Kasumi-1 (cell line): Measurements from ENCODE around the gene ECEL1.
"Not testable (repeated sequence)": the region's sequence is repeated elsewhere in the genome, so short reads cannot be mapped to it uniquely, and the experiment has no call there.

Experiments
- DNase-seq, 2 experiments: peaks; one replicate each; lab custom pipeline; 2025; lab: John Stamatoyannopoulos, UW

The ECEL1 gene

DNA sequence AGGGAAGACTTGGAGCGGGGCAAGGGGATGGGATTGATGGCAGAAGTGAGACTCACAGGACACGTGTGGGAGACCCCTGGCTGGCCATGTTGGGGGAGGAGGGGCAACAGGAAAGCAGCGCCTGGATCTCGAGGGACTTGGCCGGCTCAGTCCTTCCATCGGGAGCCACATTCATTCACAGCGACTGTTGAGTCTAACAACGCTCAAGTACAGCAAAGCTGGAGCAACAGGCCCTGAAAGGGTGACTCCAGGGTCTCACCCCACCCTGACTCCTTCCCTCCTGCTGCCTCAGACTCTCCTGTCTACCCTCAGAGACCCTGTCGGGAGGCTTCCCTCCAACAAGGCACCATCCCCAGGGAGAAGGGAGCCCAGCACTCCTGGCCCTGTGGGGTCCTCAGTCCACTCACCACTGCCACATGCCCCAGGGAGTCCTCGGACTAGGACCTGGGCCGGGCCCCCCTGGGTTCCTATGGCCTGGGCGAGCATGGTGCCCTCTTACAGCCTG, 46.4 kb downstream of the ECEL1 start:
- no peak for DNase-seq

DNA sequence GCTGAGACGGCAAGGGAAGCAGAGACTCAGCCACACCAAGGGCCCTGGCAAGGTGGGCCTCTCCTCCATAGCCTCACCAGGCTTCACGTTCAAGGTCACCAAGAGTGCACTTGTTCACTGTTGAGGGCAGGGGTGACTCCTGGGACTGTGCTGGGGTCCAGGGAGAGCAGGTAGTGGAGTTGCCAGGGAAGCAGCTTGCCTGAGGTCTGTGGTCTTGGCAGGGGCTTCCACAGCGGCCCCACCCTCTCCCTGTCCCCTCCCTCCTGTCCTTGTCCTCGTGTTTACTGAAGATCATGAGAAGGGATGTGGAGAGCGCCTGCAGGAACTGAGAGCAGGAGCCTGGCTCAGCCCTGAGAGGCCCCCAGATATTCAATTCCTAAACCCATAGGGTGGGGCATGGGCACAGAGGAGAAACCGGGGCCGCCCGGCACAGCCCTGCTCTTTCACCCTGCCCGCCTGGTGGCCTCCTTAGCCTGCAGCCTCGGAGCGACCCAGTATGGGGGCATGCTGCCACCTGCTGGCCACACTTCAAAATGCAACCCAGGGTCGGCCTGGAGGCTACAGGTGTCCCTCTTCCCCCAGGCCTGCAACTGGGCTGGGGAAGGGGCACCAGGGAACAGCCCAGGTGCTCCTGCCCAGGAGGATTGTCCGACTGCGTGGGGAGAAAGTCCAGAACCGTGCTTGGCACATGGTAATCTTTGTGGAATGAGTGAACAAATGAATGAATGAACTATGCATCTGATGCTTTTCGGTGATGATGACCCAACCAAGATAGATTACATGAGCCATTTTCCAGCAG, 47.2 kb downstream of the ECEL1 start:
- peak; percentile 30 to 44 for DNase-seq

DNA sequence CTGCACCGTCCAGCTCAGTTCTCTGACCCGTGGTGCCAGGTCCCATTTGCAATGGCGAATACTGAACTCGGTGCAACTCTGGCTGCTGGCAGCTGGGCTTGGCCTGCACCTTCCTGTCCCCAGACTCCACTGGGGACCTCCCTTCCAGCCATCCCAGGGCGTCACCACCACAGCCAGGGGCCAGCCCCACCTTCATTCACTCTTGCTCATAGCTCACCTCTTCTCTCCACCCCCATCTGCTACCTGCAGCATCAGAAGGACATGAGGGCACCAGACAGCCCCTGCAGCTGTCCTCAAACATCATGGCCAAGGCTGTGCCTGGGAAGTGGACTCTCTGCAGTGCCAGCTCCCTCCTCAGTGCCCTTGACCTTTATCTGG, 47.9 kb downstream of the ECEL1 start:
- no peak for DNase-seq

DNA sequence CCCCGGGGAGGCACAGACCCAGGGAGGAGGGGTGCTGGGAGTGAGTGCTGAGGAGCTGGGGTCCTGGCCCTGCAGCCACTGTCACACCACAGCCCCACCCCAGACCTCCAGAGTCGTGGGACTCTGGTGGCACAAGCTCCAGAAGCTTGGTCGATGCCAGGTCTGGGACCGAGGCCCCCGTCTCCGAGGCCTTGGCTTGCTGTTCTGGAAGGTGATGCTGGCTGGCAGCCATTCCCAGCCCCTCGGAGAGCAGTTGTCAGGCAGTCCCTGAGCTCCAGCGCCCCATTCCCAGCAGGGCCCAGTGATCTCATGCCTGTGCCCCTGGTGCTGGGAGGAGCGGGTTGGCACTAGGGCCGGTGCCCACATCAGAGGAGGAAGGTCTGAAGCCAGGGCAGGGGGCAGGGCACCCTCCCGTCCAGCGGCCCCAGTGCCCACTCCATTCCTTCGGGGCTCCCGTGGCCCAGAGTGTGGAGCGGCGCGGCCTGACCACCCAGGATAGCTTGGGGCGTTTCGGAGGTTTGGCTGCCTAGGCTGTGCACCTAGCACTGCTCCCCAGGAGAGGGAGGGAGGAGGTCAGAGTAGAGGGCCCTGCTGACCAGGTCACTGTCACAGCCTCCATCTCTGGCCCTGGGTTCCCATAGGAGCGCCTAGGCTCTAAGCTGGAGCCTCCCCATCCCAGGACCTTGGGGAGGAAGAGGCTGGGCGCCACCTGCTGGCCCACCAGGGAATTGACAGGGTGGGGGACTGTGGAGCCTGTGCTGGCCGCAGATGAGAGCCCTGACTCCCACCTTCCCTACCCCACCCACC, 48.5 kb downstream of the ECEL1 start:
- no peak for DNase-seq

DNA sequence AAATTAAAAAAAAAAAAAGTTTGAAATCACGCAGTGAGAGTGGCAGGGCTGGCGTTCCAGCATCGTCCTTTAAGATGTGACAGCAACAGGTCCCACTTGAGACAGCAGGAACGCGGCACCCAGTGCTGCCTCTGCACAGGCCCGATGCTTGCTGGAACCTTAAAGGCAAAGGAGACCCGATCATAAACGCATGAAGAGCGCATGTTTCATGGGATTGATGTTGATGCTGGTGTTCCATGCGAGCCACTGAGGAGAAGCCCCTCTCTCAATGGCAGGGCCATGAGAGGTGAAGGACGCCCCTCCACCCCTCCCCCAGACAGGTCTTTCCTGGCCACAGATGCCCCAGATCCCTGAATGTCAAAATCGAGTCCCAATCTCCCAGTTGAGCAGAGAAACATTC, 49.5 kb downstream of the ECEL1 start:
- DNase-seq = no peak

DNA sequence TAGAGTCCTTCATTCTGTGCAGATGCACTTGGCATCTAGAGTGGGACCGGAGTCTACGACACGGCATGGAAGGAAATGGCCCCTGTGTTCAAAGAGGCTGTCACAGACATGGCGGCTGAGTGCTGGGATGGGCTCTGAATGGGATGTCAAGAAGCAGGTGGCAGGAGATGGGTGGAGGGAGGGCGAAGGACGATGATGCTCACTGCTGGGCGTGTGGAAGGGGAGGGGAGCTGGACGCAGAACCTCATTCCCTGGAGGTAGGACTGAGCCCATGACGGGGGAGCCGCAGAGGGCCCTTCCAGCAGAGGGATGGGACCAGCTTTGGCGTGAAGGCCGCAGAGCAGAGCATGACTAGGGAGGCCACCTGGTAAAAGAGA, 50.5 kb downstream of the ECEL1 start:
- DNase-seq = no peak

DNA sequence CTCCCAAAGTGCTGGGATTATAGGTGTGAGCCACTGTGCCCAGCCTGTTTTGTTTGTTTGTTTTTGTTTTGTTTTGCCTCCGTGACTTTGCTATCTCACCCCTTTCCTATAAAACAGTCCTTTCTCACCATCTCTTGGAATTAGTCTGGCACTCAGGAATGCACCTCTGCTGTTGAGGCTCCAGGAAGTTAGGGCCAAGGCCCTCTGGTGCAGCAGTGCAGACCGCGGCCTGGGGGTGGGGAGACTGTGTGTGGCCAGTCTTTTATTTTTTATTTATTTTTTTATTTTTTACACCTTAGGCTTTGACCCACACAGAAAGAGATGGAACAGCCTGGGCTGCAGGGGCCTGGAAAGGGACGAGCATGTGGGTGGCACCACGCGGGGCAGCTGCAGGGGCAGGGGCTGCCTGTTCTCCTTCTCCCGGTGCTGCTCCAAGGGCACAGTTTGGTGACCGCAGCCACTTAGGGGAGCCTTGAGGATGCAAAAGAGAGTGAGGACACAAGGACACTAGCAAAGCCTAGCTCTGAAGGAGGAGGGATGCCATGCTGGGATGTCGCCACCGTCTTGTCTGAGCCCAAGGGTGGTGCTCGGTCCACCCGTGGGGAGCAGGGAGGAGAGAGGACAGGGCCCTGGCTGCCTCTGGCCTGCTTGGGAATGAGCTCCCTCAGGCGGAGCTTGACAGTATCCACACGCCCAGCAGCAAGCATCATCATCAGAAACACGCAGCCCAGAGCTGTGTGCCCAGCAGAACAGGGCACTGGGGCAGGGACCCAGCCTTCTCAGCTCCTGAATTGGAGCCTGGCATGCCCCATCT, 51.0 kb downstream of the ECEL1 start:
- no peak for DNase-seq

DNA sequence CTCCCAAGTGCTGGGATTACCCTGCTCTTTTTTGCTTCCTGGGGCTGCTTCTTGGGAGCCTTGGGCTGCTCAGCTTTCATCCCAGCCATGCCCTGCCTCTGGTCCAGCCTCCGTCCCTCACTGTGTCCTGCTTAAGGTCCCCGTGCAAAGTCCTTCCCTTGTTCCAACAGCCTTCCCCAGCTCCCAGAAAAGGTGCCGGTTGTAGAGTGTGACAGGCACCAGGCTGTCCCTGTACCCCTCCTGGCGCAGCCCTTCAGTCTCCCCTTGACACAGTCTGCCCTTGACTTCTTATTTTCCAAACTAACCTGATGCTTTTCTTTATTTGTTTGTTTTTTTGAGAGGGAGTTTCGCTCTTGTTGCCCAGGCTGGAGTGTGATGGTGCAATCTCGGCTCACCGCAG, 51.8 kb downstream of the ECEL1 start:
- DNase-seq = no peak

DNA sequence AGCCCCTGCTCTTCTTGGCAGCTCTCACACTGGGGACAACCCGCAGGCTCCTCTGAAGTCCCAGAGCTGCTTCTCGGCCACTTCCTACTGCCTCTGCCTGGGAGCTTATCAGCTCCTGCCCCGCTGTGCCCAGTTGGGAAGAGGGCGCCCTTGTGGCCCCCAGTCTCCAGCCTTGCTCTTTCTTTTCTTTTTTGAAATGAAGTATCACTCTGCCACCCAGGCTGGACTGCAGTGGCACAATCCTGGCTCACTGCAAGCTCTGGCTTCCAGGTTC, 52.3 kb downstream of the ECEL1 start:
- DNase-seq = no peak

DNA sequence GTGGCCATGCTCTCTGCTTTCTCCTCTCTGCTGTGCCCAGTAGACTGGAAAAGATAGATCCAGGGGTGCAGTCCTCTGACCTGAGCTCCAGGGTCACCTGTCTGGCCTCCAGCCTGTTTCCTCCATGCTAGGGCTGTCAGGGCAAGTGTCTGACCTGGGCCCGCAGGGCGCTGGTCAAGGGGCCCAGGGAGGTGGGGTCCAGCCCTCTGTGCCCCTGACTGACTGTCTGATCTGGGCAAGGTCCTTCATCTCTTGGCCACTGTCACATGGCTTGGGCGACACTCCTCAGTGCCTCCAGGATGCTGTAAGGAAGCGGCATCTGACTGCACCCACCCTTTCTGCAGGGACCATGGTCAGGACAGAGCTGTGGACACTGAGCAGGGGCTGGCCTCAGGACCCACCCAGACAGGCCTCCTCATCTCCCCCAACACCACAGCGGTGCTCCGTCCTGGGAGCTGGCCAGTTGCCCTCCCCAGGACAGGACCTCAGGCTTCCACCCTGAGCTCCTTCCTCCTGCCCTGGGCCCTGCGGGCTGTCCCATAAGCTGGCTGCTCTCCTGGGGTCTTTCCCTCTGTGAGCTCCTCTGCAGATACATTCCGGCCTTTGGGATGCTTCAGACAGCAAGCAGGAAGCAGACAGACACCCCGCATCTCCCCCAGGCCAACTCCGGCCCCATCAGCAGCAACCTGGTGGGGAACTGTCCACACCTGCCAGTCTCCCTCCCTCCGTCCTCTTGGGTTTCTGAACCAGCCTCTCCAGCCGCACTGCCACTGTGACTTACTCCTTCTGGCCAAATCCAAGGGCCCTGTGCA, 52.9 kb downstream of the ECEL1 start:
- no peak for DNase-seq

DNA sequence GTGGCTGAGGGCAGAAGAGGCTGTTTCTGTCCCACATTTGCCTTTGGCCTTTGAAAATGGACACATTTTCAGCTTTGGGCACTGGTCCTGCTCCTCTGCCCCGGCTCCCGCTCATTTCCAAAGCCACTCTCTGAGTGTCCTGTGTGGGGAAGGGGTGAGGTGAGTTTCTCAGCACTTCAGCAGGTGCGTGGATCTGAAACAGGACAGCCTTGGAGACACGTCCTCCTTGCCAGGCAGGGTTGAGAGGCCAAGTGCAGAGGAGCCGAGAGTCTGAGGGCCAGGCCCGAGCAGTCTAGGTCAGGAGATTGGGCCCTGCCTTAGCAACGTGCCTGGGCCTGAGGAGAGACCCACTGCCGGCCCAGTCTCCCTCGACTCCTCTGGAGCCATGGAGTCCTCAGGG, 53.5 kb downstream of the ECEL1 start:
- no peak for DNase-seq

DNA sequence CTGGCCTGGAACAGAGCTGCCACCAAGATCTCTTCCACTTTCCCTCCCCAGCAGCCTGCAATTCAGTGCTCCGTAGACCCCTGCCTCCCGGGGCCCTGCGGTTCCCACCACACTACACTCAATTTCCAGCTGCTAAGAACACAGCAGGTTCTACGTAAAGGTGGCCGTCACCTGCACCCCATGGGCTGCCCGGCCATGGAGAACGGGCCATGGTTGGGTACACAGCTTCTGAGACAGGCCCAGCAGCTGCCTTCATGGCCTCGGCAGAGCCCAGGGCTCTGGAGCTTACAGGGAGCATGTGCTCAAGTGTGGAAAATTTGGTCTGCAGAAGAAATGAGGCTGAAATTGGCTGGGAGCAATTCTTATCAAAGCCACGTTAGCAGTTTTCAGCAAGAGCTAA, 54.0 kb downstream of the ECEL1 start:
- not testable (repeated sequence) for DNase-seq

DNA sequence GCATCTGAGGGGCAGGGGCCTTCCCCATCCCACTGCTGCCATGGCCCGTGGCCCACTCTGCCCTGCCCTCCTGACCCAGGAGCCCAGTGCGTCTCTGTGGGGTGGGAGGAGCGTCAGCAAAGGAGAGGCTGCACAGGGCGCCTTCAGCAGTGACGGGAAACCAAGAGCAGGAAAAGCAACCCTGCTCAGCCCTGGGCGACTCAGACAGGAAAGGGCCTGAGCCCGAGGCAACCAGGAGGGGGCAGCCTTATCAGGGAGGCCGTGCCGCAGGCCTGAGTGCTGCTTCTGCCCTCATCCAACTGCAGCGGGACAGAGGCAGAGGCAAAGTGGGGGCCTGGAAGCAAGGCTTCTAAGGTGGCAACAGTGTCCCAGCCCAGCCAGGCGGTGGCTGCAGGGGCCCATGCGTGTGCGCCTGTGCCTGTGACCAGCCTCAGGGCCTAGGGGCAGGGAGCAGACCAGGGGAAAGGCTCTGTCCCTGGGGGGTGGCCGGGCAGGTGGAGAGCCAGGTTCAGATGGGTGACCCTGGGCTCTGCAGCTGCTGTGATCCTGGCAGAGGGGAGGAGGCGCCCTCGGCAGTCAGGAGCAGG, 54.9 kb downstream of the ECEL1 start:
- no peak for DNase-seq

DNA sequence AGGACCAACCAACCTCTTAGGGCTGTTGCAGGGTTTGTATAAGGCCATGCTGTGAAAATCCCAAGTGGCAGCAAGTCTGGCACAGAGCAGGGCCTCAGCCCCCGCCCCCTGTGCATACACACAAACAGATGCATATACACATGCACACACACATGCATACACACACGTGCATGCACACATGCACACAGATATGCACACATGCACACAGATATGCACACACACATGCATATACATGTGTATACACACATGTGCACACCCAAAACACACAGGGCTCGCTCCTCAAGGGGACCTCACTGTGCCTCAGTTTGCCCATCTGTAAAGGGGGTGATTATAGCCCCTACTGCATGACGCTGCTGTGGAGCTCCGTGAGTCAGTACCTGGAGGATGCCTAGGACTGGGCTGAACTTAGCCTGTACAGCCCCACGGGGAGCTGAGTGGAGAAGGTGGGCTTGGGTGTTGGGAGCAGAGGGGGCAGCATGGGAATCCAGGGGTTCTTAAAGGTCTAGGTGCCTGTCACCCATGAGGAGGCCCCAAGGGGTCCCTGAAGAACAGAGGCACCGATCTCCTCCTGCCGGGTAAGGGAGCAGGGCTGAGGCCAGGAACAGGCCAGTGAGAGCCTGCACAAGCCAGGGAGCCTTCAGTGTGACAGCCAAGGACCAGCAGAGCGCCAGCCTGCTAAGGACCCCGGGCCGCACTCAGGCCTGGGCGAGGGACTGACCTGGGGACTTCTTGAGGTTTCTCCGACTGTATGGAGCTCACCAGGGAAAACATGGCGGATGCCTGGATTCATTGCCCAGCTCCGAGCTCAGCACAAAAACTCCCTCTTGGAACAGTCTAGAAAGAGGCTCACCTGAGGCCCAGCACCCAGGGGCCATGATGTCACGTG, 55.7 kb downstream of the ECEL1 start:
- DNase-seq = no peak
